ENCODE measurements around the gene SEC14L5. TPM values are rescaled to one million over a fixed set of nuclear protein-coding genes. Genes with fewer than 3 reads are reported as not detected.

The SEC14L5 gene
- total RNA-seq, 1 experiment from 2014 or later = 0.27 TPM

- RAD21 ChIA-PET (ENCODE audit: low non-redundant PET in 1 of 2, low total read pairs in 2 of 2, uncharacterized antibody in 2 of 2, unreplicated experiment in 2 of 2) = no interaction called here
Observed at GRCh38 chr16:4935241-4935855, 22.8 kb upstream of the SEC14L5 start.

More at GRCh38 chr16:4935241-4935855, 22.8 kb upstream of the SEC14L5 start:
- Histone ChIP-seq H3K9me2 (ENCODE audit: insufficient read depth) (no peaks in the 10 kb centered on the region), H3K27ac (ENCODE audit: low read depth, low read length) (peak overlapping the region; percentile 80; the same call in 1 of the 2 replicates), H3K79me2 (ENCODE audit: insufficient read depth, low read length) (no peaks in the 10 kb centered on the region; the same call in 1 of the 2 replicates), H3K36me3 (ENCODE audit: control insufficient read depth in 1 of 2, insufficient read depth in 2 of 2, low read length in 2 of 2) (no peaks in the 10 kb centered on the region), H3K4me2 (ENCODE audit: low read length) (peak overlapping the region; percentile 98), H3K4me3 (replicated peaks in 1 of 2; ENCODE audit: low read depth in 1 of 2, low read length in 2 of 2) (peak overlapping the region; percentile 94), H3K9ac (ENCODE audit: low read length) (peak overlapping the region; percentile 77; the same call in 1 of the 2 replicates), H3K27me3 (ENCODE audit: insufficient read depth, low read length) (no peaks in the 10 kb centered on the region), H2AFZ (ENCODE audit: low read depth, low read length, poor library complexity, severe bottlenecking) (no peak overlapping the region), H3K9me3 (ENCODE audit: control insufficient read depth in 1 of 2, insufficient read depth in 1 of 2, low read depth in 1 of 2, low read length in 2 of 2) (no peaks in the 10 kb centered on the region), H3K4me1 (ENCODE audit: control insufficient read depth in 1 of 2, insufficient read depth in 2 of 2, low read length in 2 of 2) (peaks cover 19 to 45% of the 10 kb centered on the region in 2 experiments), H4K20me1 (ENCODE audit: insufficient read depth) (no peaks in the 10 kb centered on the region)
- POLR2A ChIA-PET = interaction anchor here (1.0 to 1.6 kb wide), 4 partner anchors 17 to 319 kb away, joined by 3 to 5 read pairs (median 4); partner anchors contain the start of genes ANKS3 and DNAAF8
- TF ChIP-seq MAX (IDR thresholded peaks at IDR 0.05) = no peak
- TF ChIP-seq SRF (IDR thresholded peaks at IDR 0.05; ENCODE audit: low read depth) = no peak
- no peak for TF ChIP-seq EZH2phosphoT487 (IDR thresholded peaks at IDR 0.05; ENCODE audit: borderline replicate concordance)
- TF ChIP-seq CTCF (IDR thresholded peaks at IDR 0.05 in 2 of 3, conservative IDR thresholded peaks at IDR 0.05 in 1 of 3; ENCODE audit: borderline replicate concordance in 1 of 3, insufficient read depth in 1 of 3, low read depth in 2 of 3, low read length in 2 of 3) = no peak
- no peak for TF ChIP-seq POLR2AphosphoS5 (IDR thresholded peaks at IDR 0.05; ENCODE audit: low read depth, low read length)
- intact Hi-C loops (cut with micrococcal nuclease) = no loop called here
- no peak for DNase-seq (ENCODE audit: low read depth, low spot score)
- CTCF ChIA-PET = no interaction called here
- BruUV-seq (replicated peaks) = no TSS peak
- no peak for ATAC-seq
